ENCODE results near the gene TRAPPC3. TPM values are rescaled to one million over a fixed set of nuclear protein-coding genes. Genes with fewer than 3 reads are reported as not detected.
A peak's percentile ranks its signal among the peaks of the same experiment; 100 is the strongest.

Gene TRAPPC3
- total and polyA plus RNA-seq, 9 of the 15 experiments (the other 6 are each of a cell fraction or from before 2014, with no cell fraction given) = 20.6 to 141 (median 112) TPM

DNA sequence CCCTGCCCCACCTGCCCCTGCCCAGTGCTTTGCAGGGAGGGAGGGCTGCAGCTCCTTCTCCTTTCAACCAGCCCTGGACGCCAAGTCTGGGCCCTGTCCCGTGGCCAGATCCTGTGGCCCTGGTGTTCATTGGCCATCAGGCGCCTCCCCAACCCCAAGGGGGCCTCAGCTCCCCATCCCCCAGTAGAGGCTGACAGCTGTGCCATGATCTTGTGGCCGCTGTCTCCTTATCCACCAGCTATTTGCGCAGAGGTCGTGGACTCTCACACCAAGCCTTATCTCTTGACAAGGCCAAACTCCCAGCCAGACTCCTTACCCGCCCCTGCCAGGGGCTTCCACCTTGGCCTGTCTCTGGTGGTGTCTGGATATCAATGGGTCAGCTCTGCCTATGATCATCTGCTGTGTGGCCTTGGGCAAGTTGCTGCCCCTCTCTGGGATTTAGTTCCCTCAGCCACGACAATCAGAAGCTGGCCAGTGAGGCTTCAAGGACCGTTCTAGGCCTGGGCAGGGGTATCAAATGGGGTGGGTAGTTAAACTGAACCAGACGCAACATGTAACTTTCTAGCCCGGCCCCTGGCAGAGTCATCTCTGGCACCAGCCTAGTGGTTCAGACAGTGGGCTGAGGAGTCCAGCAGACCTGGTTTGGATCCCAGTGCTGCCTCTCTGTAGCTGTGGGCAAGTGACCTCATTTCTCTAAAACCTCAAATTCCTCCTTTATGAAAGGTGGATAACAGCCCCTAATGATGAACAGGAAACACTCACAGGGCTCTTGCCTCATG is 21.0 kb downstream of the TRAPPC3 start (continued):
- TF ChIP-seq, protein P1, sequence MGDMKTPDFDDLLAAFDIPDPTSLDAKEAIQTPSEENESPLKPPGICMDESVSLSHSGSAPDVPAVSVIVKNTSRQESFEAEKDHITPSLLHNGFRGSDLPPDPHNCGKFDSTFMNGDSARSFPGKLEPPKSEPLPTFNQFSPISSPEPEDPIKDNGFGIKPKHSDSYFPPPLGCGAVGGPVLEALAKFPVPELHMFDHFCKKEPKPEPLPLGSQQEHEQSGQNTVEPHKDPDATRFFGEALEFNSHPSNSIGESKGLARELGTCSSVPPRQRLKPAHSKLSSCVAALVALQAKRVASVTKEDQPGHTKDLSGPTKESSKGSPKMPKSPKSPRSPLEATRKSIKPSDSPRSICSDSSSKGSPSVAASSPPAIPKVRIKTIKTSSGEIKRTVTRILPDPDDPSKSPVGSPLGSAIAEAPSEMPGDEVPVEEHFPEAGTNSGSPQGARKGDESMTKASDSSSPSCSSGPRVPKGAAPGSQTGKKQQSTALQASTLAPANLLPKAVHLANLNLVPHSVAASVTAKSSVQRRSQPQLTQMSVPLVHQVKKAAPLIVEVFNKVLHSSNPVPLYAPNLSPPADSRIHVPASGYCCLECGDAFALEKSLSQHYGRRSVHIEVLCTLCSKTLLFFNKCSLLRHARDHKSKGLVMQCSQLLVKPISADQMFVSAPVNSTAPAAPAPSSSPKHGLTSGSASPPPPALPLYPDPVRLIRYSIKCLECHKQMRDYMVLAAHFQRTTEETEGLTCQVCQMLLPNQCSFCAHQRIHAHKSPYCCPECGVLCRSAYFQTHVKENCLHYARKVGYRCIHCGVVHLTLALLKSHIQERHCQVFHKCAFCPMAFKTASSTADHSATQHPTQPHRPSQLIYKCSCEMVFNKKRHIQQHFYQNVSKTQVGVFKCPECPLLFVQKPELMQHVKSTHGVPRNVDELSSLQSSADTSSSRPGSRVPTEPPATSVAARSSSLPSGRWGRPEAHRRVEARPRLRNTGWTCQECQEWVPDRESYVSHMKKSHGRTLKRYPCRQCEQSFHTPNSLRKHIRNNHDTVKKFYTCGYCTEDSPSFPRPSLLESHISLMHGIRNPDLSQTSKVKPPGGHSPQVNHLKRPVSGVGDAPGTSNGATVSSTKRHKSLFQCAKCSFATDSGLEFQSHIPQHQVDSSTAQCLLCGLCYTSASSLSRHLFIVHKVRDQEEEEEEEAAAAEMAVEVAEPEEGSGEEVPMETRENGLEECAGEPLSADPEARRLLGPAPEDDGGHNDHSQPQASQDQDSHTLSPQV (IDR thresholded peaks at IDR 0.05) = no peak
- TF ChIP-seq NELFE (IDR thresholded peaks at IDR 0.05; ENCODE audit: insufficient read depth, insufficient read length) (no peak), CBFA2T3 (IDR thresholded peaks at IDR 0.05) (peak; percentile 85), CBX2 (IDR thresholded peaks at IDR 0.05; ENCODE audit: insufficient read depth, low read length, poor library complexity, severe bottlenecking) (no peak), CXXC5 (CRISPR knock-in tag; IDR thresholded peaks at IDR 0.05) (no peak), RB1 (IDR thresholded peaks at IDR 0.05; ENCODE audit: low read depth) (no peak), ZNF444 (CRISPR knock-in tag; IDR thresholded peaks at IDR 0.05) (no peak), MXI1 (IDR thresholded peaks at IDR 0.05; ENCODE audit: low read depth, low read length) (no peak), DPF2 (IDR thresholded peaks at IDR 0.05) (0 out of 2 replicates have a peak, but pooled peaks have one; percentile 33), CHD4 (IDR thresholded peaks at IDR 0.05; ENCODE audit: insufficient read depth, insufficient replicate concordance, low read depth, low read length, poor library complexity, severe bottlenecking) (no peak), TBP (optimal IDR thresholded peaks at IDR 0.05; ENCODE audit: low read depth, low read length) (no peak), ZFP36 (IDR thresholded peaks at IDR 0.05; ENCODE audit: low read depth, low read length, partially characterized antibody) (peak; percentile 67), ZKSCAN8 (CRISPR knock-in tag; IDR thresholded peaks at IDR 0.05) (no peak), BHLHE40 (IDR thresholded peaks at IDR 0.05; ENCODE audit: low read length) (0 out of 2 replicates have a peak, but pooled peaks have one; percentile 7), MBD2 (IDR thresholded peaks at IDR 0.05; ENCODE audit: borderline replicate concordance, low read depth) (0 out of 2 replicates have a peak, but pooled peaks have one; percentile 22), FOXA3 (CRISPR knock-in tag; conservative IDR thresholded peaks at IDR 0.05 in 1 of 2, IDR thresholded peaks at IDR 0.05 in 1 of 2) (0 out of 4 replicates have a peak, but pooled peaks of 1 of the 2 experiments have one; percentile 40), NFRKB (IDR thresholded peaks at IDR 0.05; ENCODE audit: low read depth) (no peak), RUNX1 (IDR thresholded peaks at IDR 0.05; ENCODE audit: low read depth) (no peak), RBM22 (IDR thresholded peaks at IDR 0.05; ENCODE audit: low read depth, low read length, poor library complexity, severe bottlenecking) (no peak)
- TF ChIP-seq, protein P2, sequence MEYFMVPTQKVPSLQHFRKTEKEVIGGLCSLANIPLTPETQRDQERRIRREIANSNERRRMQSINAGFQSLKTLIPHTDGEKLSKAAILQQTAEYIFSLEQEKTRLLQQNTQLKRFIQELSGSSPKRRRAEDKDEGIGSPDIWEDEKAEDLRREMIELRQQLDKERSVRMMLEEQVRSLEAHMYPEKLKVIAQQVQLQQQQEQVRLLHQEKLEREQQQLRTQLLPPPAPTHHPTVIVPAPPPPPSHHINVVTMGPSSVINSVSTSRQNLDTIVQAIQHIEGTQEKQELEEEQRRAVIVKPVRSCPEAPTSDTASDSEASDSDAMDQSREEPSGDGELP (CRISPR knock-in tag; IDR thresholded peaks at IDR 0.05; ENCODE audit: borderline replicate concordance) = peak; percentile 90
- TF ChIP-seq, protein P3, sequence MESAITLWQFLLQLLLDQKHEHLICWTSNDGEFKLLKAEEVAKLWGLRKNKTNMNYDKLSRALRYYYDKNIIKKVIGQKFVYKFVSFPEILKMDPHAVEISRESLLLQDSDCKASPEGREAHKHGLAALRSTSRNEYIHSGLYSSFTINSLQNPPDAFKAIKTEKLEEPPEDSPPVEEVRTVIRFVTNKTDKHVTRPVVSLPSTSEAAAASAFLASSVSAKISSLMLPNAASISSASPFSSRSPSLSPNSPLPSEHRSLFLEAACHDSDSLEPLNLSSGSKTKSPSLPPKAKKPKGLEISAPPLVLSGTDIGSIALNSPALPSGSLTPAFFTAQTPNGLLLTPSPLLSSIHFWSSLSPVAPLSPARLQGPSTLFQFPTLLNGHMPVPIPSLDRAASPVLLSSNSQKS (CRISPR knock-in tag; IDR thresholded peaks at IDR 0.05) = no peak
- TF ChIP-seq, protein P4, sequence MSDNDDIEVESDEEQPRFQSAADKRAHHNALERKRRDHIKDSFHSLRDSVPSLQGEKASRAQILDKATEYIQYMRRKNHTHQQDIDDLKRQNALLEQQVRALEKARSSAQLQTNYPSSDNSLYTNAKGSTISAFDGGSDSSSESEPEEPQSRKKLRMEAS (CRISPR knock-in tag; IDR thresholded peaks at IDR 0.05) = 0 out of 2 replicates have a peak, but pooled peaks have one; percentile 30

Data from K562 (cell line).